Measurements from ENCODE around the gene ZNF175. TPM values are rescaled to one million over a fixed set of nuclear protein-coding genes. Genes with fewer than 3 reads are reported as not detected.

ZNF175 gene
- total and polyA plus RNA-seq, 2 experiments from 2014 or later = 2.3 to 6.3 TPM

DNA sequence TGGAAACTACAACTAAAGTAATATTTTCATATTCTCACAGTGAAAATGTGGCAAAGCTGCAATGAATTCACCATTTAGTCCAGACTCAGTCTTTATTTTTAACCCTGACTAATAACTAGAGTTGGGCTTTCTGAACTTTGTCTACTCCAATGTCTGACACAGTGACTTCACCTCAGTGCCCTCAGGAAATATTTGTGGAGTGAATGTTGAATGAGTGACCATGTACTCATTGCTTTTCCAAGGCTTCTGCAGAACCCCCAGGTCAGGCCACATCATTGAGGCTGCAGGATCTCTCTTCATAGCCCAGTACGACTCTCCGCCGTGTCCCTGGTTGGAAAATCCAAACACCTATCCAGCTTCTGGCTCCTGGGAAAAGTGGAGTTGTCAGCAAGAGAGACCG lies 1.8 kb downstream of the ZNF175 start (continued):
- TF ChIP-seq, protein P1, sequence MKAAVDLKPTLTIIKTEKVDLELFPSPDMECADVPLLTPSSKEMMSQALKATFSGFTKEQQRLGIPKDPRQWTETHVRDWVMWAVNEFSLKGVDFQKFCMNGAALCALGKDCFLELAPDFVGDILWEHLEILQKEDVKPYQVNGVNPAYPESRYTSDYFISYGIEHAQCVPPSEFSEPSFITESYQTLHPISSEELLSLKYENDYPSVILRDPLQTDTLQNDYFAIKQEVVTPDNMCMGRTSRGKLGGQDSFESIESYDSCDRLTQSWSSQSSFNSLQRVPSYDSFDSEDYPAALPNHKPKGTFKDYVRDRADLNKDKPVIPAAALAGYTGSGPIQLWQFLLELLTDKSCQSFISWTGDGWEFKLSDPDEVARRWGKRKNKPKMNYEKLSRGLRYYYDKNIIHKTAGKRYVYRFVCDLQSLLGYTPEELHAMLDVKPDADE (IDR thresholded peaks at IDR 0.05) = no peak
- TF ChIP-seq POLR2AphosphoS5 (IDR thresholded peaks at IDR 0.05; ENCODE audit: low read depth) = no peak
- TF ChIP-seq CREB1 (CRISPR knock-in tag; IDR thresholded peaks at IDR 0.05; ENCODE audit: low read depth) = no peak
- TF ChIP-seq, protein P2, sequence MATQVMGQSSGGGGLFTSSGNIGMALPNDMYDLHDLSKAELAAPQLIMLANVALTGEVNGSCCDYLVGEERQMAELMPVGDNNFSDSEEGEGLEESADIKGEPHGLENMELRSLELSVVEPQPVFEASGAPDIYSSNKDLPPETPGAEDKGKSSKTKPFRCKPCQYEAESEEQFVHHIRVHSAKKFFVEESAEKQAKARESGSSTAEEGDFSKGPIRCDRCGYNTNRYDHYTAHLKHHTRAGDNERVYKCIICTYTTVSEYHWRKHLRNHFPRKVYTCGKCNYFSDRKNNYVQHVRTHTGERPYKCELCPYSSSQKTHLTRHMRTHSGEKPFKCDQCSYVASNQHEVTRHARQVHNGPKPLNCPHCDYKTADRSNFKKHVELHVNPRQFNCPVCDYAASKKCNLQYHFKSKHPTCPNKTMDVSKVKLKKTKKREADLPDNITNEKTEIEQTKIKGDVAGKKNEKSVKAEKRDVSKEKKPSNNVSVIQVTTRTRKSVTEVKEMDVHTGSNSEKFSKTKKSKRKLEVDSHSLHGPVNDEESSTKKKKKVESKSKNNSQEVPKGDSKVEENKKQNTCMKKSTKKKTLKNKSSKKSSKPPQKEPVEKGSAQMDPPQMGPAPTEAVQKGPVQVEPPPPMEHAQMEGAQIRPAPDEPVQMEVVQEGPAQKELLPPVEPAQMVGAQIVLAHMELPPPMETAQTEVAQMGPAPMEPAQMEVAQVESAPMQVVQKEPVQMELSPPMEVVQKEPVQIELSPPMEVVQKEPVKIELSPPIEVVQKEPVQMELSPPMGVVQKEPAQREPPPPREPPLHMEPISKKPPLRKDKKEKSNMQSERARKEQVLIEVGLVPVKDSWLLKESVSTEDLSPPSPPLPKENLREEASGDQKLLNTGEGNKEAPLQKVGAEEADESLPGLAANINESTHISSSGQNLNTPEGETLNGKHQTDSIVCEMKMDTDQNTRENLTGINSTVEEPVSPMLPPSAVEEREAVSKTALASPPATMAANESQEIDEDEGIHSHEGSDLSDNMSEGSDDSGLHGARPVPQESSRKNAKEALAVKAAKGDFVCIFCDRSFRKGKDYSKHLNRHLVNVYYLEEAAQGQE (IDR thresholded peaks at IDR 0.05; ENCODE audit: unreplicated experiment) = no peak
- TF ChIP-seq ZNF331 (CRISPR knock-in tag; IDR thresholded peaks at IDR 0.05; ENCODE audit: low read depth) = no peak
- TF ChIP-seq STAT1 (IDR thresholded peaks at IDR 0.05; ENCODE audit: unreplicated experiment) = no peak

DNA sequence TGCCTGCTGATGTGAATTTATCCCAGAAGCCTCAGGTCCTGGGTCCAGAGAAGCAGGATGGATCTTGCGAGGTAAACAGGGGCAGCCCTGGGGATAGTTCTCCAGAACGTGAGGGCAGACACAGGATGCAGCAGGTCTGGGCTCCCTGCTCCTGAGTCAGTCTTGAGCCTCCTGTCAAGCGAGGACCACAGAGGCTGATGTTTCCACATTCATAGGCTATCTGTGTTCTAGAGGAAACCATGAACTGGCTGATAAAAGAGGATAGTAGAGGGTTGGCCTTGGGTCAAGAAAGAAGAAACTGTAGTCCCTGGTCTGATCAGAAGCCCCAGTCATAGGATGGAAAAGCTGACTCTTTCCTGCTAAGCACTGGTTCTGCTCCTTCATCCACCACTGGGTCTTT lies 2.2 kb downstream of the ZNF175 start:
- Histone ChIP-seq H3K9me2 (ENCODE audit: insufficient read depth) (no peaks in the 10 kb centered on the region), H3K79me2 (replicated peaks; ENCODE audit: insufficient read depth) (peaks cover 12% of the 10 kb centered on the region), H3K4me3 (no peak overlapping the region), H3F3A (replicated peaks; ENCODE audit: low read depth) (no peaks in the 10 kb centered on the region), H3K4me2 (no peak overlapping the region), H3K27me3 (ENCODE audit: insufficient read depth) (no peaks in the 10 kb centered on the region), H4K20me1 (replicated peaks; ENCODE audit: insufficient read depth) (no peaks in the 10 kb centered on the region), H2AFZ (no peak overlapping the region), H3K27ac (ENCODE audit: low read depth) (no peak overlapping the region), H3K4me1 (ENCODE audit: insufficient read depth) (no peaks in the 10 kb centered on the region), H3K36me3 (ENCODE audit: insufficient read depth) (peaks cover 11% of the 10 kb centered on the region; the same call in 1 of the 2 replicates)
- Mint-ChIP-seq H3K36me3 (ENCODE audit: low read depth) (peaks cover 19% of the 10 kb centered on the region; the same call in 2 of the 3 replicates), H3K9me3 (no peaks in the 10 kb centered on the region), H3K4me3 (no peak overlapping the region), H3K27ac (no peak overlapping the region), H3K4me1 (peaks cover 10% of the 10 kb centered on the region; the same call in 2 of the 3 replicates), H3K27me3 (ENCODE audit: insufficient read depth, low read depth, poor library complexity) (peaks cover 4% of the 10 kb centered on the region)
- ATAC-seq (no peak), DNase-seq (ENCODE audit: low spot score) (no peak)
- no peak for TF ChIP-seq STAT1 (IDR thresholded peaks at IDR 0.05; ENCODE audit: unreplicated experiment)
- TF ChIP-seq EZH2phosphoT487 (IDR thresholded peaks at IDR 0.05; ENCODE audit: unreplicated experiment) = no peak
- no peak for TF ChIP-seq EZH2 (IDR thresholded peaks at IDR 0.05; ENCODE audit: low read depth, unreplicated experiment)
- TF ChIP-seq ZNF114 (CRISPR knock-in tag; IDR thresholded peaks at IDR 0.05) = no peak
- TF ChIP-seq, protein P2 (IDR thresholded peaks at IDR 0.05; ENCODE audit: unreplicated experiment) = no peak
- TF ChIP-seq, protein P3, sequence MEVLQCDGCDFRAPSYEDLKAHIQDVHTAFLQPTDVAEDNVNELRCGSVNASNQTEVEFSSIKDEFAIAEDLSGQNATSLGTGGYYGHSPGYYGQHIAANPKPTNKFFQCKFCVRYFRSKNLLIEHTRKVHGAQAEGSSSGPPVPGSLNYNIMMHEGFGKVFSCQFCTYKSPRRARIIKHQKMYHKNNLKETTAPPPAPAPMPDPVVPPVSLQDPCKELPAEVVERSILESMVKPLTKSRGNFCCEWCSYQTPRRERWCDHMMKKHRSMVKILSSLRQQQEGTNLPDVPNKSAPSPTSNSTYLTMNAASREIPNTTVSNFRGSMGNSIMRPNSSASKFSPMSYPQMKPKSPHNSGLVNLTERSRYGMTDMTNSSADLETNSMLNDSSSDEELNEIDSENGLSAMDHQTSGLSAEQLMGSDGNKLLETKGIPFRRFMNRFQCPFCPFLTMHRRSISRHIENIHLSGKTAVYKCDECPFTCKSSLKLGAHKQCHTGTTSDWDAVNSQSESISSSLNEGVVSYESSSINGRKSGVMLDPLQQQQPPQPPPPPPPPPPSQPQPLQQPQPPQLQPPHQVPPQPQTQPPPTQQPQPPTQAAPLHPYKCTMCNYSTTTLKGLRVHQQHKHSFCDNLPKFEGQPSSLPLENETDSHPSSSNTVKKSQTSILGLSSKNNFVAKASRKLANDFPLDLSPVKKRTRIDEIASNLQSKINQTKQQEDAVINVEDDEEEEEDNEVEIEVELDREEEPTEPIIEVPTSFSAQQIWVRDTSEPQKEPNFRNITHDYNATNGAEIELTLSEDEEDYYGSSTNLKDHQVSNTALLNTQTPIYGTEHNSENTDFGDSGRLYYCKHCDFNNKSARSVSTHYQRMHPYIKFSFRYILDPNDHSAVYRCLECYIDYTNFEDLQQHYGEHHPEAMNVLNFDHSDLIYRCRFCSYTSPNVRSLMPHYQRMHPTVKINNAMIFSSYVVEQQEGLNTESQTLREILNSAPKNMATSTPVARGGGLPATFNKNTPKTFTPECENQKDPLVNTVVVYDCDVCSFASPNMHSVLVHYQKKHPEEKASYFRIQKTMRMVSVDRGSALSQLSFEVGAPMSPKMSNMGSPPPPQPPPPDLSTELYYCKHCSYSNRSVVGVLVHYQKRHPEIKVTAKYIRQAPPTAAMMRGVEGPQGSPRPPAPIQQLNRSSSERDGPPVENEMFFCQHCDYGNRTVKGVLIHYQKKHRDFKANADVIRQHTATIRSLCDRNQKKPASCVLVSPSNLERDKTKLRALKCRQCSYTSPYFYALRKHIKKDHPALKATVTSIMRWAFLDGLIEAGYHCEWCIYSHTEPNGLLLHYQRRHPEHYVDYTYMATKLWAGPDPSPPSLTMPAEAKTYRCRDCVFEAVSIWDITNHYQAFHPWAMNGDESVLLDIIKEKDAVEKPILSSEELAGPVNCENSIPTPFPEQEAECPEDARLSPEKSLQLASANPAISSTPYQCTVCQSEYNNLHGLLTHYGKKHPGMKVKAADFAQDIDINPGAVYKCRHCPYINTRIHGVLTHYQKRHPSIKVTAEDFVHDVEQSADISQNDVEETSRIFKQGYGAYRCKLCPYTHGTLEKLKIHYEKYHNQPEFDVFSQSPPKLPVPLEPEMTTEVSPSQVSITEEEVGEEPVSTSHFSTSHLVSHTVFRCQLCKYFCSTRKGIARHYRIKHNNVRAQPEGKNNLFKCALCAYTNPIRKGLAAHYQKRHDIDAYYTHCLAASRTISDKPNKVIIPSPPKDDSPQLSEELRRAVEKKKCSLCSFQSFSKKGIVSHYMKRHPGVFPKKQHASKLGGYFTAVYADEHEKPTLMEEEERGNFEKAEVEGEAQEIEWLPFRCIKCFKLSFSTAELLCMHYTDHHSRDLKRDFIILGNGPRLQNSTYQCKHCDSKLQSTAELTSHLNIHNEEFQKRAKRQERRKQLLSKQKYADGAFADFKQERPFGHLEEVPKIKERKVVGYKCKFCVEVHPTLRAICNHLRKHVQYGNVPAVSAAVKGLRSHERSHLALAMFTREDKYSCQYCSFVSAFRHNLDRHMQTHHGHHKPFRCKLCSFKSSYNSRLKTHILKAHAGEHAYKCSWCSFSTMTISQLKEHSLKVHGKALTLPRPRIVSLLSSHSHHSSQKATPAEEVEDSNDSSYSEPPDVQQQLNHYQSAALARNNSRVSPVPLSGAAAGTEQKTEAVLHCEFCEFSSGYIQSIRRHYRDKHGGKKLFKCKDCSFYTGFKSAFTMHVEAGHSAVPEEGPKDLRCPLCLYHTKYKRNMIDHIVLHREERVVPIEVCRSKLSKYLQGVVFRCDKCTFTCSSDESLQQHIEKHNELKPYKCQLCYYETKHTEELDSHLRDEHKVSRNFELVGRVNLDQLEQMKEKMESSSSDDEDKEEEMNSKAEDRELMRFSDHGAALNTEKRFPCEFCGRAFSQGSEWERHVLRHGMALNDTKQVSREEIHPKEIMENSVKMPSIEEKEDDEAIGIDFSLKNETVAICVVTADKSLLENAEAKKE (CRISPR knock-in tag; IDR thresholded peaks at IDR 0.05) = no peak
